Measurements from ENCODE around the gene CHD9NB. TPM values are rescaled to one million over a fixed set of nuclear protein-coding genes. Genes with fewer than 3 reads are reported as not detected.

Gene CHD9NB
- total and polyA plus RNA-seq, 9 of the 15 experiments (the other 6 are each of a cell fraction or from before 2014, with no cell fraction given) = 0.06 to 0.10 (median 0.07) TPM; not detected in 6

DNA sequence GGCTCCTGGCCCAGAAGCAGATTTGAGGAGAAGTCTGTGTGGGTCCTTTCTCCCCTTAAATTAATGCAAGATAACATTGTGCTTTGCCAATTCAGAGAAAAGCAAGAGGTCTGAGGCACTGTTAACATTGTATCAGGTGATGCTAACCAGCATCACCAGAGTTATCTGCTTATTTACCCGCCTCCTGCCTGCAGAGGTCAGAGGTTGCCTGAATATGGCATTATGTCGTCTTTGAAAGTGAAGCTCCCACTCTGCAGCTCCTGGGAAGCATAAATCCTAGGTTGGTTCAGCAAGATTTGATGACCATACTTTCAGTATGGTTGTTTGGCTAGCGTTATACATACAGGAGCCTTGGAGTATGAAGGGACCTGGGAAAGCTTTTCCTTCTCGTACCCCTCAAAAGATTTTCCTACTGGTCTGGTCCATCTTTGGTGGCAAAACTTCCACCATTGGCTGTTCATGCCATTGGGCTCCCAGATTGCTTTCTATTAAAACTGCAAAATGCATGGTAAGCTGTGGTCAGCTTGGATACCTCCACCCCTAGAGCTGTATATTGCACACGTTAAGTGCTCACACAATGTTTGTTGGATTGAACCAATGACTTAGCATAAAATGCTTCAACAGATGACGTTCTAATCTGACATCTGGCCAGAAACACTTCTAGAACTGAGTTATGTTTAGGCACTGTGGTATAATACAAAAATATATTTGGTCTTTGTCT is 26.2 kb upstream of the CHD9NB start (continued):
- TF ChIP-seq CEBPZ (IDR thresholded peaks at IDR 0.05; ENCODE audit: borderline replicate concordance, low read depth, low read length) (no peak), ZBTB26 (CRISPR knock-in tag; IDR thresholded peaks at IDR 0.05) (no peak), SIN3B (IDR thresholded peaks at IDR 0.05; ENCODE audit: low read depth) (no peak), CTCF (IDR thresholded peaks at IDR 0.05 in 2 of 3, conservative IDR thresholded peaks at IDR 0.05 in 1 of 3; ENCODE audit: insufficient read depth in 2 of 3, low read depth in 1 of 3, low read length in 3 of 3) (peak in 2 of 3 experiments; percentile 16 to 35; a peak in 2 of 6 replicates), CSDE1 (IDR thresholded peaks at IDR 0.05) (no peak), FOXK2 (conservative IDR thresholded peaks at IDR 0.05 in 1 of 2, IDR thresholded peaks at IDR 0.05 in 1 of 2; ENCODE audit: low read depth in 2 of 2) (no peak), ZNF76 (CRISPR knock-in tag; IDR thresholded peaks at IDR 0.05; ENCODE audit: borderline replicate concordance) (no peak), ATF7 (IDR thresholded peaks at IDR 0.05) (peak; percentile 65), RBM15 (IDR thresholded peaks at IDR 0.05; ENCODE audit: insufficient read depth, low read length) (no peak), ZC3H4 (CRISPR knock-in tag; IDR thresholded peaks at IDR 0.05; ENCODE audit: borderline replicate concordance) (no peak), CBFB (CRISPR knock-in tag; IDR thresholded peaks at IDR 0.05) (no peak), ZNF668 (CRISPR knock-in tag; IDR thresholded peaks at IDR 0.05) (no peak), ZNF12 (CRISPR knock-in tag; IDR thresholded peaks at IDR 0.05) (no peak), ZNF140 (CRISPR knock-in tag; IDR thresholded peaks at IDR 0.05) (no peak), ARNT (IDR thresholded peaks at IDR 0.05) (no peak), TAF7 (tag; IDR thresholded peaks at IDR 0.05) (no peak), ZNF274 (IDR thresholded peaks at IDR 0.05; ENCODE audit: borderline replicate concordance, low read depth, low read length) (no peak), PHB (CRISPR knock-in tag; IDR thresholded peaks at IDR 0.05) (no peak), GTF2F1 (IDR thresholded peaks at IDR 0.05; ENCODE audit: low read depth, low read length) (no peak), BMI1 (IDR thresholded peaks at IDR 0.05; ENCODE audit: low read length) (no peak), HDGF (IDR thresholded peaks at IDR 0.05) (no peak)

All from K562 (cell line).